DND-41 (cell line): ENCODE results near the gene EXD3.

Experiments used
- ATAC-seq: fragments of 200-7000 bp; cut with Tn5 transposase; 3 replicates; pipeline ENCODE4 v1.9.1; 2021; ENCODE audit warnings: low read depth; ENCODE audit not compliant: insufficient read depth
- DNase-seq: peaks from one replicate; pipeline ENCODE4 v3.0.0-alpha.2; 2020
- H2AFZ ChIP-seq: 2 replicates; pipeline ENCODE4 v1.6.0; 2012; ENCODE audit warnings: low read depth, low read length
- H3K27ac ChIP-seq: 2 replicates; pipeline ENCODE4 v1.5.1; 2012; ENCODE audit warnings: low read length, inconsistent platforms
- H3K27me3 ChIP-seq: fragments of 200-600 bp; sonication (generic); 2 replicates; pipeline ENCODE4 v1.6.0; 2012; ENCODE audit warnings: low read length, mild to moderate bottlenecking, inconsistent platforms; ENCODE audit not compliant: insufficient read depth, poor library complexity
- H3K36me3 ChIP-seq: 2 replicates; pipeline ENCODE4 v1.5.1; 2012; ENCODE audit warnings: low read length, inconsistent platforms; ENCODE audit not compliant: insufficient read depth
- H3K4me1 ChIP-seq: 2 replicates; pipeline ENCODE4 v1.5.1; 2012; ENCODE audit warnings: mild to moderate bottlenecking, low read length; ENCODE audit not compliant: insufficient read depth
- H3K4me2 ChIP-seq: 2 replicates; pipeline ENCODE4 v1.6.0; 2012; ENCODE audit warnings: mild to moderate bottlenecking, moderate library complexity, low read length, inconsistent platforms; ENCODE audit not compliant: insufficient read depth
- H3K4me3 ChIP-seq, 2 experiments: fragments of 200-600 bp in 1 of 2; shearing (Covaris generic) in 1 of 2; 2 replicates each; pipeline ENCODE4 v1.5.1; 2012 to 2016; ENCODE audit warnings: inconsistent platforms in 2 of 2, low read length in 2 of 2, mild to moderate bottlenecking in 2 of 2, low read depth in 1 of 2, moderate library complexity in 1 of 2
- H3K79me2 ChIP-seq: 2 replicates; pipeline ENCODE4 v1.6.0; 2012; ENCODE audit warnings: low read length, inconsistent platforms; ENCODE audit not compliant: insufficient read depth
- H3K9ac ChIP-seq: 2 replicates; pipeline ENCODE4 v1.6.0; 2012; ENCODE audit warnings: low read depth, mild to moderate bottlenecking, inconsistent platforms, low read length, moderate library complexity
- H3K9me3 ChIP-seq: 2 replicates; pipeline ENCODE4 v1.5.1; 2012; ENCODE audit warnings: low read length, moderate library complexity, mild to moderate bottlenecking, inconsistent platforms; ENCODE audit not compliant: insufficient read depth, severe bottlenecking
- H4K20me1 ChIP-seq: 2 replicates; pipeline ENCODE4 v1.6.0; 2012; ENCODE audit warnings: low read length; ENCODE audit not compliant: insufficient read depth
- EZH2 ChIP-seq: IDR thresholded peaks from 3 replicates; pipeline ENCODE4 v1.6.1; 2012; ENCODE audit warnings: borderline replicate concordance, low read depth, mild to moderate bottlenecking, moderate library complexity, low read length, inconsistent platforms; ENCODE audit not compliant: severe bottlenecking
- TF ChIP-seq, protein P1 (sequence below): IDR thresholded peaks from 2 replicates; pipeline ENCODE4 v1.5.1; 2012; ENCODE audit warnings: borderline replicate concordance, low read length, moderate library complexity, mild to moderate bottlenecking; ENCODE audit not compliant: poor library complexity, severe bottlenecking; ENCODE audit errors: extremely low read depth

The EXD3 gene

GRCh38 chr9:137305798-137306065 lies 117.2 kb downstream of the EXD3 start:
- no peak for DNase-seq
- TF ChIP-seq, protein P1, sequence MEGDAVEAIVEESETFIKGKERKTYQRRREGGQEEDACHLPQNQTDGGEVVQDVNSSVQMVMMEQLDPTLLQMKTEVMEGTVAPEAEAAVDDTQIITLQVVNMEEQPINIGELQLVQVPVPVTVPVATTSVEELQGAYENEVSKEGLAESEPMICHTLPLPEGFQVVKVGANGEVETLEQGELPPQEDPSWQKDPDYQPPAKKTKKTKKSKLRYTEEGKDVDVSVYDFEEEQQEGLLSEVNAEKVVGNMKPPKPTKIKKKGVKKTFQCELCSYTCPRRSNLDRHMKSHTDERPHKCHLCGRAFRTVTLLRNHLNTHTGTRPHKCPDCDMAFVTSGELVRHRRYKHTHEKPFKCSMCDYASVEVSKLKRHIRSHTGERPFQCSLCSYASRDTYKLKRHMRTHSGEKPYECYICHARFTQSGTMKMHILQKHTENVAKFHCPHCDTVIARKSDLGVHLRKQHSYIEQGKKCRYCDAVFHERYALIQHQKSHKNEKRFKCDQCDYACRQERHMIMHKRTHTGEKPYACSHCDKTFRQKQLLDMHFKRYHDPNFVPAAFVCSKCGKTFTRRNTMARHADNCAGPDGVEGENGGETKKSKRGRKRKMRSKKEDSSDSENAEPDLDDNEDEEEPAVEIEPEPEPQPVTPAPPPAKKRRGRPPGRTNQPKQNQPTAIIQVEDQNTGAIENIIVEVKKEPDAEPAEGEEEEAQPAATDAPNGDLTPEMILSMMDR: no peak
- TF ChIP-seq EZH2: no peak
- H3K27ac ChIP-seq: no peak overlapping the region
- H3K36me3 ChIP-seq: no peaks in the 10 kb centered on the region
- no peak overlapping the region for H3K4me2 ChIP-seq
- no peak for ATAC-seq
- H3K9me3 ChIP-seq: no peaks in the 10 kb centered on the region
- H4K20me1 ChIP-seq: no peaks in the 10 kb centered on the region
- no peaks in the 10 kb centered on the region for H3K27me3 ChIP-seq
- H3K79me2 ChIP-seq: no peaks in the 10 kb centered on the region
- H3K9ac ChIP-seq: no peak overlapping the region
- no peaks in the 10 kb centered on the region for H3K4me1 ChIP-seq
- no peak overlapping the region for H2AFZ ChIP-seq
- H3K4me3 ChIP-seq: no peak overlapping the region

DNA sequence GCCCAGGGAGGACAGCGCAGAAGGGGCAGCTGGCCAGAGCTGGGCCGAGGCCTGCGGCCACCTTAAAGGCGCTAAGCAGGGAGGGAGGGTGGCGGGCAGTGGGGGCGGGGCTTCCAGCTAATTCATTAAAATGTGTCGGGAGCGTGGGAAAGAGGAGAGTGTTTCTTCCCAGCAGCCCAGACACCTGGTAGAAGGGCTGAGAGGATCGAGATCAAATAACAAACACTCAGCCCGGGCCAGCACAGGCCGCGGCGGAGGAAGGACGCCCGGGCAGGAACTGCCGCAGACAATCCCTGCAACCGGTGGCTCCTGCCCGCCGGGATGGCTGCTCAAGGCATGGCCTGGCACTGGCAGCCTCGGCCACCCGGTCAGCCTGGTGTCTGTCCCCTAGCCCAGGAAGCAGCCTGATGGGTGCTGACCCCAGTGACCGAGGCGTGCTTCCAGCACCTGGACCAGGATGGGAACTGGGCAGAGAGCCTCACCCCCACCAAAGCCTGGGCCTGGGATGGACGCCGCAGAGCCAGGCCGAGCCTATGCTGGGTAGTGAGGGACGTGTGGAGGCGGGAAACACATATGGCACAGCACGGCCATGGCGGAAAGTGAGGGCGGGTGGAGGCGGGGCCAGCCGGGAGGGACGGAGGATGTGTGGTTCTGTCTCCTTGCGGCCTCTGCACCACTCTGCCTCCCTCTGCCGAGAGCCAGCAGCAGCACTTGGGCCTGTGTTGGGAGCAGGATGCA lies 117.7 kb downstream of the EXD3 start:
- no peaks in the 10 kb centered on the region for H3K4me1 ChIP-seq
- DNase-seq: no peak

DNA sequence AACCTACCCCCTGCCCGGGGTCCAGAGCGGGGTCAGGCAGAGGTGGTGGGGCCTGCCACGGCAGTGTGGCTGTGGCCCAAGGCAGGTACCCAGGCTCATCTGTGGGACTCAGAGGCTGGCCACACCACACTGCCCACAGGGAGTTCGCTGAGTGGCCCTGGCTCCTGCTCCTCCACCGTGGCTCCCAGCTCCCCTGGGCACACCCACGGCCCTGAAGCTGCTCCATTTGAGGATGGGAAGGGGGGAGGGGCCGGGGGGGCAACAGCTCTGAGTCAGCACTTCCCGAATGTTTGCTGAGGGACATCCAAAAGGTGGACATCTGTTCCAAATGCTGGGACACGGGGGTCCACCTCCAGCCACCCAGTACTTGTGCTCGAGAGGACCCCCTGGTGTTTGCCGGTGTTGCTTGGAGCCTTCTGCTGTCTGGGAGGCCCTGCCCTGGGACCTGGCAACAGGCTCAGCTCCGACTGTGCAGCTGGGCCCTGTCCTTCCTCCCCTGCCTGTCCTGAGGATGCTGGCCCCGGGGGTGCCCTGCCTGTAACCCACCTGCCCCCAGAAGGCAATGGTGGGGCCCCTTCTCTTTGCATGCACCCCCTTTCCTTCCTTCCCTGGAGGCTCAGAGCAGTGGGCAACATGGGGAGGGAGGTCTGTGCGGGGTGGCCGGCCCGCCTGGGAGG lies 118.4 kb downstream of the EXD3 start:
- Histone ChIP-seq H3K9me3 (no peaks in the 10 kb centered on the region), H3K79me2 (no peaks in the 10 kb centered on the region), H3K4me3 (no peak overlapping the region), H3K4me1 (no peaks in the 10 kb centered on the region), H2AFZ (no peak overlapping the region), H3K27me3 (no peaks in the 10 kb centered on the region), H3K4me2 (no peak overlapping the region), H3K36me3 (no peaks in the 10 kb centered on the region), H3K9ac (no peak overlapping the region), H4K20me1 (no peaks in the 10 kb centered on the region), H3K27ac (no peak overlapping the region)
- TF ChIP-seq, protein P1: no peak
- no peak for TF ChIP-seq EZH2
- no peak for ATAC-seq
- DNase-seq: no peak

More for the DNA sequence above, 117.7 kb downstream of the EXD3 start:
- Histone ChIP-seq H3K27ac (no peak overlapping the region), H4K20me1 (no peaks in the 10 kb centered on the region), H3K27me3 (no peaks in the 10 kb centered on the region), H3K4me3 (no peak overlapping the region), H3K4me2 (no peak overlapping the region), H3K79me2 (no peaks in the 10 kb centered on the region), H3K36me3 (no peaks in the 10 kb centered on the region), H2AFZ (no peak overlapping the region), H3K9me3 (no peaks in the 10 kb centered on the region), H3K9ac (no peak overlapping the region)
- no peak for TF ChIP-seq EZH2
- TF ChIP-seq, protein P1: no peak
- no peak for ATAC-seq
